Memory B cell (primary cell): ENCODE data around the gene OR52B2.
"Not testable (repeated sequence)": the region's sequence is repeated elsewhere in the genome, so short reads cannot be mapped to it uniquely, and the experiment has no call there.

ENCODE experiments used
- ATAC-seq: fragments of 150-1000 bp; cut with Tn5 transposase; 2 replicates; pipeline ENCODE4 v1.10.0; 2021; ENCODE audit warnings: low read depth, mild to moderate bottlenecking, moderate library complexity
- DNase-seq, 2 donors: peaks; one replicate each; pipeline ENCODE4 v3.0.0; 2022; ENCODE audit warnings: low spot score in 2 of 2
- H3K27ac Mint-ChIP-seq: one replicate; pipeline ENCODE4 v1.8.0; 2022; ENCODE audit warnings: mild to moderate bottlenecking, moderate library complexity, mixed read lengths
- H3K27me3 Mint-ChIP-seq: one replicate; pipeline ENCODE4 v1.8.0; 2022; ENCODE audit warnings: mixed read lengths
- H3K36me3 Mint-ChIP-seq: one replicate; pipeline ENCODE4 v1.8.0; 2022; ENCODE audit warnings: mild to moderate bottlenecking, mixed read lengths
- H3K4me1 Mint-ChIP-seq: one replicate; pipeline ENCODE4 v1.8.0; 2022; ENCODE audit warnings: mixed read lengths
- H3K4me3 Mint-ChIP-seq: one replicate; pipeline ENCODE4 v1.8.0; 2022; ENCODE audit warnings: mild to moderate bottlenecking, moderate library complexity, mixed read lengths
- H3K9me3 Mint-ChIP-seq: one replicate; pipeline ENCODE4 v1.8.0; 2022; ENCODE audit warnings: mixed read lengths

OR52B2 gene

DNA sequence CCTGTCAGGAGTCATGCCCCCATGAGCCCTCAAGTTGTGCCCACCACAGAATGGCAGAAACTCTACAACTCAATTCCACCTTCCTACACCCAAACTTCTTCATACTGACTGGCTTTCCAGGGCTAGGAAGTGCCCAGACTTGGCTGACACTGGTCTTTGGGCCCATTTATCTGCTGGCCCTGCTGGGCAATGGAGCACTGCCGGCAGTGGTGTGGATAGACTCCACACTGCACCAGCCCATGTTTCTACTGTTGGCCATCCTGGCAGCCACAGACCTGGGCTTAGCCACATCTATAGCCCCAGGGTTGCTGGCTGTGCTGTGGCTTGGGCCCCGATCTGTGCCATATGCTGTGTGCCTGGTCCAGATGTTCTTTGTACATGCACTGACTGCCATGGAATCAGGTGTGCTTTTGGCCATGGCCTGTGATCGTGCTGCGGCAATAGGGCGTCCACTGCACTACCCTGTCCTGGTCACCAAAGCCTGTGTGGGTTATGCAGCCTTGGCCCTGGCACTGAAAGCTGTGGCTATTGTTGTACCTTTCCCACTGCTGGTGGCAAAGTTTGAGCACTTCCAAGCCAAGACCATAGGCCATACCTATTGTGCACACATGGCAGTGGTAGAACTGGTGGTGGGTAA lies 29.2 kb upstream of the OR52B2 start, which contains the start of gene OR52W1:
Gene OR52W1 (plus strand): TSS at position 51 of the 637 bp plus-strand sequence. CDS start 0 bp downstream, at position 51.
- no peak within 1 kb of the TSS for H3K4me3 Mint-ChIP-seq
- DNase-seq (no peak), ATAC-seq (no peak)
- H3K4me1 Mint-ChIP-seq, result peaks cover 13% of the 10 kb centered on the region
- no peaks in the 10 kb centered on the region for H3K9me3 Mint-ChIP-seq
- H3K27ac Mint-ChIP-seq, result no peak within 1 kb of the TSS
- no peaks in the 10 kb centered on the region for H3K27me3 Mint-ChIP-seq
- H3K36me3 Mint-ChIP-seq, result peaks cover 3% of the 10 kb centered on the region

DNA sequence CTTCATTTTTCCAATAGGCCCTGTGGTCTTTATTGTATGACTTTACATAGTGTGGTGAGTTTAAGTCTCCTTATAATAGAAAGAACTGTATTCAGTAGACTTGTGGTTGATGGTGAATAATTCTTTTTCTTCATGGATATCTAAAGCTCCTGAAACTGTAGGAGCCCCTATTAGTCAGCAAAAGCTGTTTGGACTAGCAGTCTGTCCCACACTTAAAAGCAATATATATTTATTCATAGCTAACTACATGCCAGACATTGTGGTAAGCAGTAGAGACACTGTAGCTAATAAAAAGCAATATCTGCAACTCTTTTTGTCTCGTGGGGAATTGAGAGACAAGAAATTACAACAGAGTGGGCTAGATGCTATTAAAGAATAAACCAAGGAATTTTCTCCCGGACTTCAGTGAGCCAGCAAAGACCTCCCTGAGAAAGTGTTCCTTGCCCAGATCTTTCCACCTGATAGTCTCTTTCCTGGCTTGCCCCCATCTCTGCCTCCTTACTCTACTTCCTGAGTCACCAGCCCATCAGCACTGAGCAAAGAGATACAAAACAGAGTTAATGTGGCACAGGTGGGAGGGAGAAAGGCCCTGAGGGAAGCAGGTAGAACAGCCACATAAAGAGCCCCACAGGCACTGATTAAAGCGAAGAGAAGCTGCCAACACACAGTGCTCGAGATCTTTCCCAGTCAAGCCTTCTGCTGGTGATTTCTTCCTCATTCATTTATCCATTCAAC lies 27.5 kb upstream of the OR52B2 start:
- H3K9me3 Mint-ChIP-seq, result no peaks in the 10 kb centered on the region
- H3K27me3 Mint-ChIP-seq, result no peaks in the 10 kb centered on the region
- peaks cover 3% of the 10 kb centered on the region for H3K4me1 Mint-ChIP-seq
- DNase-seq (no peak), ATAC-seq (no peak)
- H3K27ac Mint-ChIP-seq, result no peak overlapping the region
- no peak overlapping the region for H3K4me3 Mint-ChIP-seq
- H3K36me3 Mint-ChIP-seq, result no peaks in the 10 kb centered on the region

- H3K4me3 Mint-ChIP-seq, result no peak overlapping the region
- H3K36me3 Mint-ChIP-seq, result no peaks in the 10 kb centered on the region
- no peak for DNase-seq
- H3K9me3 Mint-ChIP-seq, result no peaks in the 10 kb centered on the region
- H3K4me1 Mint-ChIP-seq, result peaks cover 3% of the 10 kb centered on the region
- ATAC-seq, result no peak
- H3K27me3 Mint-ChIP-seq, result no peaks in the 10 kb centered on the region
- no peak overlapping the region for H3K27ac Mint-ChIP-seq
These were observed 26.3 kb upstream of the OR52B2 start for GRCh38 chr11:6196396-6196795.

- Mint-ChIP-seq H3K36me3 (no peaks in the 10 kb centered on the region), H3K9me3 (no peaks in the 10 kb centered on the region), H3K27ac (no peak overlapping the region), H3K4me1 (peaks cover 3% of the 10 kb centered on the region), H3K27me3 (no peaks in the 10 kb centered on the region), H3K4me3 (no peak overlapping the region)
- DNase-seq (no peak), ATAC-seq (no peak)
These were observed 24.0 kb upstream of the OR52B2 start for GRCh38 chr11:6194065-6194581.

DNA sequence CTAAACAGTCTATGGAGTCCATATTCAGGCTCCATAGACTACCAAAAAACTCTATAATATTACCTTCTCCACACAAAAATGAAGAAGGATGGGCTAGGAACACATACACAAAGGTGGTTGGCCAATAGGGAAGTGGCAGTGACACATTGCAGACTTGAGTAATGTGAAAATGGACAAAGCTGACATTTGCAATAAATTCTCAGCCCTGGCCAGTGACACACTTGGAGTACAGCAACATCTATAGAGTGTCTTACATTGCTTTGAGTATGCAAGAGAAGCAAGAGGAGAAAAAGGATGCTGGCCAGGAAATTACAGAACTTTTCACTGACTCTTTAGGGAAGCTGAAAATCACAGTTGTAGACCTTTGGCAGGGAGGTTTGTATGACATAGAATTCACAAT lies 21.6 kb upstream of the OR52B2 start:
- no peaks in the 10 kb centered on the region for H3K36me3 Mint-ChIP-seq
- peaks cover 3% of the 10 kb centered on the region for H3K4me1 Mint-ChIP-seq
- ATAC-seq (no peak), DNase-seq (no peak)
- no peaks in the 10 kb centered on the region for H3K9me3 Mint-ChIP-seq
- no peaks in the 10 kb centered on the region for H3K27me3 Mint-ChIP-seq
- H3K4me3 Mint-ChIP-seq, result no peak overlapping the region
- H3K27ac Mint-ChIP-seq, result peak overlapping the region; percentile 10

DNA sequence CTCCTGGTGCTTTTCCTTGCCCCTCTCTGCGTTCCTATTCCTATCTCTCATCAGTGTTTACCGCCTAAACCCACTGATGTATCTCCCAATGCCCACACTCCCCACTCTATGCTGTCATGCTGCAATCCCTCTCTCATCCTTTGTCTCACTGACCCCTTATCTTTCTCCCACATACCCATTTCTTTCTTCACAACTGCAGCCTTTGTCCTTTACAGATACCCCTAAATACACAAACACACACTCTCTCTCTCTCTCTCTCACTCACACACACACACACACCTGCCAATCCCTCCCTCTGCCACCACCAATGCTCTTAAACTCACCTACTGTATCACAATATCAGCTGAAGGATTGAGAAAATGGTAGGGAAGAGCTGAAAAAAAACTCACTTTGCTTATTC lies 5.3 kb upstream of the OR52B2 start:
- ATAC-seq, result no peak
- Mint-ChIP-seq H3K27me3 (peaks cover 9% of the 10 kb centered on the region), H3K27ac (no peak overlapping the region), H3K36me3 (no peaks in the 10 kb centered on the region), H3K9me3 (no peaks in the 10 kb centered on the region), H3K4me1 (no peaks in the 10 kb centered on the region), H3K4me3 (no peak overlapping the region)
- no peak for DNase-seq

- H3K4me3 Mint-ChIP-seq, result no peak overlapping the region
- no peaks in the 10 kb centered on the region for H3K9me3 Mint-ChIP-seq
- H3K27me3 Mint-ChIP-seq, result no peaks in the 10 kb centered on the region
- DNase-seq (no peak), ATAC-seq (no peak)
- H3K36me3 Mint-ChIP-seq, result no peaks in the 10 kb centered on the region
- no peak overlapping the region for H3K27ac Mint-ChIP-seq
- H3K4me1 Mint-ChIP-seq, result no peaks in the 10 kb centered on the region
These were observed 13.3 kb downstream of the OR52B2 start for GRCh38 chr11:6156628-6157359.

- DNase-seq (no peak), ATAC-seq (no peak)
- Mint-ChIP-seq H3K36me3 (no peaks in the 10 kb centered on the region), H3K27ac (no peak overlapping the region), H3K4me3 (no peak overlapping the region), H3K27me3 (peaks cover 2% of the 10 kb centered on the region), H3K9me3 (peaks cover 2% of the 10 kb centered on the region), H3K4me1 (no peaks in the 10 kb centered on the region)
These were observed 18.0 kb downstream of the OR52B2 start for GRCh38 chr11:6152126-6152525.

DNA sequence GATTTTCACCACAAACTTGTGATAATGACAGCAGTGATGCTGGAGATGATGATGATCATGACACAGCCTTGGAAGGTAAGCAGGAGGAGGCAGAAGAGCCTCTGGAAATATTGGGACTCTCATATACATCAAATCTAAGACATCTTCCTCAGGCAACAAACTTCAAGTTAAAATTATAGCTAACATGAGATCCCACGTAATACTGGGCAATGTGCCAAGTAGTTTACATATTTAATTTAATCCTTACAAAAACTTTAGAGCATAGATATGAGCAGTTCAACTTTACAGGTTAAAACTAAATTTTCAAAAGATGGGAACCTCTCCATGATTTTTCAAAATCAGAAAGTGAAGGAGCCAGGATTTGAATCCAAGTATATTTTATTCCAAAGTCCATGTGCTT lies 19.0 kb downstream of the OR52B2 start:
- H3K36me3 Mint-ChIP-seq, result no peaks in the 10 kb centered on the region
- H3K27ac Mint-ChIP-seq, result no peak overlapping the region
- peaks cover 2% of the 10 kb centered on the region for H3K27me3 Mint-ChIP-seq
- ATAC-seq (no peak), DNase-seq (no peak)
- peaks cover 2% of the 10 kb centered on the region for H3K9me3 Mint-ChIP-seq
- H3K4me1 Mint-ChIP-seq, result no peaks in the 10 kb centered on the region
- no peak overlapping the region for H3K4me3 Mint-ChIP-seq

DNA sequence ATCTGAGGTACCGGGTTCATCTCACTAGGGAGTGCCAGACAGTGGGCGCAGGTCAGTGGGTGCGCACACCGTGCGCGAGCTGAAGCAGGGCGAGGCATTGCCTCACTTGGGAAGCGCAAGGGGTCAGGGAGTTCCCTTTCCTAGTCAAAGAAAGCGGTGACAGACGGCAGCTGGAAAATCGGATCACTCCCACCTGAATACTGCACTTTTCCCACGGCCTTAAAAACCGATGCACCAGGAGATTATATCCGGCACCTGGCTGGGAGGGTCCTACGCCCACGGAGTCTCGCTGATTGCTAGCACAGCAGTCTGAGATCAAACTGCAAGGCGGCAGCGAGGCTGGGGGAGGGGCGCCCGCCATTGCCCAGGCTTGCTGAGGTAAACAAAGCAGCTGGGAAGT lies 26.4 kb downstream of the OR52B2 start:
- not testable (repeated sequence) for H3K4me1 Mint-ChIP-seq, H3K4me3 Mint-ChIP-seq, H3K9me3 Mint-ChIP-seq, H3K36me3 Mint-ChIP-seq, ATAC-seq, DNase-seq, H3K27me3 Mint-ChIP-seq, H3K27ac Mint-ChIP-seq

GRCh38 chr11:6142936-6143335 lies 27.2 kb downstream of the OR52B2 start:
- Mint-ChIP-seq H3K27ac (no peak overlapping the region), H3K9me3 (peaks cover 6% of the 10 kb centered on the region), H3K27me3 (peaks cover 6% of the 10 kb centered on the region), H3K4me3 (no peak overlapping the region), H3K36me3 (no peaks in the 10 kb centered on the region), H3K4me1 (no peaks in the 10 kb centered on the region)
- ATAC-seq (no peak), DNase-seq (no peak)

DNA sequence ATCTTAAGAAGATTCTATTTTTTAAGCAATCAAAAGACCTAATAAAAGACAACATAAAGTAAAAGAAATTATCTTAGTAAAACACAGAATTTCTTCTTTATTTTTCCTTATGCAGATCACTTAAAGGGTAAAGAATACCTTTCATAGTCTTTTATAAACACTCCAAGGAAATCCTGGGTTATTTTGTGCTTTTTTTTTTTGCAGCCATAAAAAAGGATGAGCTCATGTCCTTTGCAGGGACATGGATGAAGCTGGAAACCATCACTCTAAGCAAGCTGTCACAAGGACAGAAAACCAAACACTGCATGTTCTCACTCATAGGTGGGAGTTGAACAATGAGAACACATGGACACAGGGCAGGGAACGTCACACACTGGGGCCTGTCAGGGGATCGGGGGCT lies 34.2 kb downstream of the OR52B2 start:
- not testable (repeated sequence) for H3K9me3 Mint-ChIP-seq, H3K27me3 Mint-ChIP-seq, H3K27ac Mint-ChIP-seq, H3K36me3 Mint-ChIP-seq, DNase-seq, ATAC-seq, H3K4me1 Mint-ChIP-seq, H3K4me3 Mint-ChIP-seq

DNA sequence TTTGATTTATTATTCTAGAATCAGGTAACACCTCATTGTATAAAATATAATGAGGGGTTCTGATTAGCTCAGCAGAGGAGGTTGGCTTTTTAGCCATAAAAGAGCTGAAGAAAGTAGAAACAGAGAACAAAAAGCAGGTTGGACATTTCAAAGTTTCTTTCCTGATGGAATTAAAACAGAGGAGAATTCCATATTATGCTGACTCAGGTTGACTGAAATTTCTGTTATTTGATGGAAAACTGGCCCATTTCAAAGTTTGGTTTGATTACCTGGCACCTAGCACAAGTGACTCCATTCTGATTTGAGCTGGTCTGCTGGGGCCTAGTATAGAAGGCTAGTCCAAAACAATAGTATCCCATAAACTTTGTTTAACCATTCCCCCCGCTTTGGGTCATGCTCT lies 37.7 kb downstream of the OR52B2 start:
- no peak for ATAC-seq
- H3K4me1 Mint-ChIP-seq, result no peaks in the 10 kb centered on the region

DNA sequence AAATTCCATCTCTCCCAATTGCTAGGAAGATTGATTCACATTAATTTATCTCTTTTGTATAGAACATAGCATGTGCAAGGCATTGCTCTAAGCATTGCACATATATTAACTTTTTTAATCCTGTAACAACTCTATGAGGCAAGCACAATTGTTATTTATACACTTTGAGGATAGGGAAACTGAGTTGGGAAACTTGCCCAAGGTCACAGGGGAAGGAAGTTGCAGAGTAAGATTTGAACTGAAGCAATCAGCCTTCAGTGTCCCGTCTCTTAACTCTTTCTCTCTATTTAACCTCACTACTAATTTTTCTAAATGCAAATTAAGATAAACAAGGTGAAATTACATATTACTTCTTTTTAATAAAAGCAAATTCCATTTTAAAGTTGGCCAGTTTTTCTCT lies 40.5 kb downstream of the OR52B2 start:
- DNase-seq, result no peak
- Mint-ChIP-seq H3K27me3 (peaks cover 10% of the 10 kb centered on the region), H3K4me1 (no peaks in the 10 kb centered on the region), H3K27ac (no peak overlapping the region), H3K36me3 (no peaks in the 10 kb centered on the region), H3K9me3 (peaks cover 1% of the 10 kb centered on the region), H3K4me3 (no peak overlapping the region)
- ATAC-seq, result no peak

More for the DNA sequence above, 37.7 kb downstream of the OR52B2 start:
- no peak overlapping the region for H3K4me3 Mint-ChIP-seq
- no peak overlapping the region for H3K27ac Mint-ChIP-seq
- H3K36me3 Mint-ChIP-seq, result no peaks in the 10 kb centered on the region
- H3K9me3 Mint-ChIP-seq, result peaks cover 1% of the 10 kb centered on the region
- no peak for DNase-seq
- H3K27me3 Mint-ChIP-seq, result peaks cover 10% of the 10 kb centered on the region
